OCI-LY1 (cell line): Measurements from ENCODE around the gene CARD8.
"Not testable (repeated sequence)": the region's sequence is repeated elsewhere in the genome, so short reads cannot be mapped to it uniquely, and the experiment has no call there.

ENCODE experiments used
- CTCF ChIP-seq: fragments of 200-600 bp; sonication (generic), shearing (Covaris generic); IDR thresholded peaks from 2 replicates; pipeline ENCODE4 v1.5.1; 2017; ENCODE audit warnings: mild to moderate bottlenecking, antibody characterized with exemption, low read length, moderate library complexity, mixed read lengths
- EZH2 ChIP-seq: fragments of 200-600 bp; sonication (generic), shearing (Covaris generic); IDR thresholded peaks from 2 replicates; pipeline ENCODE4 v1.8.0; 2017; ENCODE audit warnings: borderline replicate concordance, mixed run types, mild to moderate bottlenecking, antibody characterized with exemption, low read length, moderate library complexity, mixed read lengths

GRCh38 chr19:48258992-48259391 is 3.3 kb upstream of the CARD8 start:
- not testable (repeated sequence) for TF ChIP-seq CTCF, EZH2
